Measurements from ENCODE around the gene NTSR1.

DNA sequence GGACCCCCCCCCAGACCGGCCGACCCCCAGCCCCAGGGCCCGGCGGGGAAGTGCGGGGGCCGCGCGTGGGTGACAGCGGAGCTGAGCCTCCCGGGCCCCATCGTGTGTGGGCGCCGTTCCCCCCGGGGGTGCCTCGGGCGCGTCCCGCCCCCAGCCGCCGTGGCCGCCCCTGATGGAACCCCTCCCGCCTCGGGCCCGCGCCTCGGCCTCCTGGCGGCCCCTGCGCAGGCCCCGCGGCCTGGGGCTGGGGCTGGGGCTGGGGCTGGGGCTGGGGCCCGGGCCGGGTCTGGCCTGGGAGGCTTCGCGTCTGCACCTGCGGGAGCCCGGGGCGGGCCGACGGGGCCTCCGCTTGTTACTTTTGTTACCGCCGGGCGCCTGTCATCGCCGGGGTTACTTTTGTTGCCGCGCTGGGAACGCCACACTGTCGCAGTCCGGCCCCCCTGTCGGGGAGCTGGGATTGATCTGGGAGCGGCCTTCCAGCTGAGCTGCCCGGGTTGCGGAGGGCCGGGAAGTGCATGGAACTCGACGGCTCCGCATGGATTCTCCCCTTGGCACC, 96.6 kb downstream of the NTSR1 start:
- TF ChIP-seq, protein P1, sequence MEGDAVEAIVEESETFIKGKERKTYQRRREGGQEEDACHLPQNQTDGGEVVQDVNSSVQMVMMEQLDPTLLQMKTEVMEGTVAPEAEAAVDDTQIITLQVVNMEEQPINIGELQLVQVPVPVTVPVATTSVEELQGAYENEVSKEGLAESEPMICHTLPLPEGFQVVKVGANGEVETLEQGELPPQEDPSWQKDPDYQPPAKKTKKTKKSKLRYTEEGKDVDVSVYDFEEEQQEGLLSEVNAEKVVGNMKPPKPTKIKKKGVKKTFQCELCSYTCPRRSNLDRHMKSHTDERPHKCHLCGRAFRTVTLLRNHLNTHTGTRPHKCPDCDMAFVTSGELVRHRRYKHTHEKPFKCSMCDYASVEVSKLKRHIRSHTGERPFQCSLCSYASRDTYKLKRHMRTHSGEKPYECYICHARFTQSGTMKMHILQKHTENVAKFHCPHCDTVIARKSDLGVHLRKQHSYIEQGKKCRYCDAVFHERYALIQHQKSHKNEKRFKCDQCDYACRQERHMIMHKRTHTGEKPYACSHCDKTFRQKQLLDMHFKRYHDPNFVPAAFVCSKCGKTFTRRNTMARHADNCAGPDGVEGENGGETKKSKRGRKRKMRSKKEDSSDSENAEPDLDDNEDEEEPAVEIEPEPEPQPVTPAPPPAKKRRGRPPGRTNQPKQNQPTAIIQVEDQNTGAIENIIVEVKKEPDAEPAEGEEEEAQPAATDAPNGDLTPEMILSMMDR (IDR thresholded peaks at IDR 0.05; ENCODE audit: poor library complexity, severe bottlenecking): no peak
- TF ChIP-seq POLR2AphosphoS5 (IDR thresholded peaks at IDR 0.05) (no peak), EP300 (conservative IDR thresholded peaks at IDR 0.05; ENCODE audit: poor library complexity, severe bottlenecking) (no peak), EZH2 (IDR thresholded peaks at IDR 0.05; ENCODE audit: borderline replicate concordance, insufficient read depth, low read length, poor library complexity, severe bottlenecking) (no peak)

Measured in neural cell (in vitro differentiated cells).